A673 (cell line): ENCODE results near the gene KCNQ1. TPM values are rescaled to one million over a fixed set of nuclear protein-coding genes. Genes with fewer than 3 reads are reported as not detected.

Experiments
- BruUV-seq: library from RNA; stranded (reverse); fragments of 400-500 nt; replicated peaks from 2 replicates; lab custom pipeline; 2021; lab: Mats Ljungman, UMichigan
- CTCF ChIA-PET: fragments of 300-600 bp; sonication (Branson Sonifier 250); formaldehyde crosslinking; loops from one replicate; lab custom pipeline; 2022; ENCODE audit warnings: antibody characterized with exemption; lab: Charles Lee
- POLR2A ChIA-PET: fragments of 300-600 bp; sonication (Branson Sonifier 250); formaldehyde crosslinking; loops from one replicate; lab custom pipeline; 2022; ENCODE audit warnings: antibody characterized with exemption; ENCODE audit not compliant: low non-redundant PET; lab: Charles Lee
- DNase-seq: peaks from one replicate; pipeline ENCODE4 v3.0.0-alpha.2; 2015; ENCODE audit warnings: low spot score
- H3K27ac ChIP-seq: fragments of 200-600 bp; sonication (generic); 2 replicates; pipeline ENCODE4 v1.5.1; 2016; ENCODE audit warnings: mixed run types, low read depth, mild to moderate bottlenecking, mixed read lengths, antibody characterized with exemption, low read length; ENCODE audit not compliant: poor library complexity, severe bottlenecking
- H3K27me3 ChIP-seq: fragments of 200-600 bp; sonication (generic); replicated peaks from 2 replicates; pipeline ENCODE4 v1.6.1; 2017; ENCODE audit warnings: mixed run types, low read depth, mild to moderate bottlenecking, mixed read lengths, antibody characterized with exemption, low read length; ENCODE audit not compliant: insufficient read depth, poor library complexity
- H3K36me3 ChIP-seq: fragments of 200-600 bp; sonication (generic); 2 replicates; pipeline ENCODE4 v1.6.1; 2016; ENCODE audit warnings: mixed run types, mild to moderate bottlenecking, mixed read lengths, antibody characterized with exemption, low read length; ENCODE audit not compliant: insufficient read depth, poor library complexity, severe bottlenecking
- H3K4me1 ChIP-seq: fragments of 200-600 bp; sonication (generic); 2 replicates; pipeline ENCODE4 v1.6.1; 2017; ENCODE audit warnings: mixed run types, mild to moderate bottlenecking, mixed read lengths, antibody characterized with exemption, low read length; ENCODE audit not compliant: insufficient read depth, poor library complexity, severe bottlenecking
- H3K4me3 ChIP-seq: fragments of 200-600 bp; sonication (generic); 2 replicates; pipeline ENCODE4 v1.5.1; 2016; ENCODE audit warnings: low read depth, mixed run types, mild to moderate bottlenecking, mixed read lengths, low read length; ENCODE audit not compliant: poor library complexity, severe bottlenecking
- H3K9me3 ChIP-seq: fragments of 200-600 bp; sonication (generic); 2 replicates; pipeline ENCODE4 v1.6.1; 2016; ENCODE audit warnings: mixed run types, low read depth, mild to moderate bottlenecking, mixed read lengths, antibody characterized with exemption, low read length; ENCODE audit not compliant: poor library complexity, severe bottlenecking
- EZH2 ChIP-seq: fragments of 200-600 bp; sonication (generic); IDR thresholded peaks from 2 replicates; pipeline ENCODE4 v1.6.1; 2017; ENCODE audit warnings: borderline replicate concordance, low read depth, mild to moderate bottlenecking, mixed read lengths, antibody characterized with exemption, low read length; ENCODE audit not compliant: poor library complexity, severe bottlenecking
- intact Hi-C: fragments of 100-400 bp; cut with micrococcal nuclease; formaldehyde crosslinking; loops from one replicate; pipeline ENCODE4 v1.10.0; 2022; ENCODE audit not compliant: unreplicated experiment
- total RNA-seq: library from RNA; stranded (reverse); gene quantifications from 2 replicates; pipeline ENCODE4 v1.2.3, GENCODE V29; 2021
- TF ChIP-seq, protein P1 (sequence below): fragments of 300-800, 200-600 bp; sonication (generic); conservative IDR thresholded peaks from 2 replicates; pipeline ENCODE4 v1.5.1; 2017; ENCODE audit warnings: low read depth, mild to moderate bottlenecking, antibody characterized with exemption, low read length, moderate library complexity, mixed read lengths

Gene KCNQ1
- total RNA-seq, 1 experiment from 2014 or later: not detected

DNA sequence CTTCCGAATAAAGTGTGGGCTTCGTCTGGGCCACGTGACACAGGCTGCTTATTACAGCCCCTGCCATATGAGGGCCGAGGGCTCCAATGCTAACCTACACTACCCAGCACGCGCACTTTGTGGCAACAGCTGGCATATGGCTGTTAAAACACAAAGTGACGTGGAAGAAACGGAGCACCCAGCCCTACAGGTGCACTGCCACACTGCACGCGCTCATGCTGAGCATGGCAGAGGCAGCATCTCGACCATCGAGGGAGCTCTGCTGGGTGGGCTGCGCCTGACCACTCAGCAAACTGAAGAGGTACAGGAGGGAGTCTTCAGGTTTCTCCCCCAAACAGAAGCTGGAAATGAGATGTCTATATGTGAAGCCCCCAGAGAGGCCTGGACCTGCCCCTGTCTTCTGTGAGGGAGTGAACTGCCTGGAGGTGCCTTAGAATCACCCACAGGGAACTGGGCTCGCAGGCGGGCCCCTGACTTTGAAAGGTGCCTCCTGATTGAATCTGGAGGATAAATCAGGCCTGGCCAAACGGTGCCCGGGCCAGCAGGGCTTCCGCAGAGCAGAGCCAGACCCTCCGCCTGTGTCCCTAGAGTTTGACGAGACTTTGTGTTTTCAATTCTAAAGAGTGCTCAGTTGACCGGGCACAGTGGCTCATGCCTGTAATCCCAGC, 26.0 kb upstream of the KCNQ1 start:
- ChIA-PET CTCF (interaction anchor here (0.9 to 2.6 kb wide), 4 partner anchors 113 to 249 kb away, joined by 3 to 74 read pairs (median 3); no protein-coding TSS in a partner anchor), POLR2A (no interaction called here)
- H3K9me3 ChIP-seq: no peaks in the 10 kb centered on the region
- H3K4me3 ChIP-seq: no peak overlapping the region
- BruUV-seq: no TSS peak
- H3K36me3 ChIP-seq: no peaks in the 10 kb centered on the region
- no peak overlapping the region for H3K27ac ChIP-seq
- TF ChIP-seq EZH2: no peak
- TF ChIP-seq, protein P1, sequence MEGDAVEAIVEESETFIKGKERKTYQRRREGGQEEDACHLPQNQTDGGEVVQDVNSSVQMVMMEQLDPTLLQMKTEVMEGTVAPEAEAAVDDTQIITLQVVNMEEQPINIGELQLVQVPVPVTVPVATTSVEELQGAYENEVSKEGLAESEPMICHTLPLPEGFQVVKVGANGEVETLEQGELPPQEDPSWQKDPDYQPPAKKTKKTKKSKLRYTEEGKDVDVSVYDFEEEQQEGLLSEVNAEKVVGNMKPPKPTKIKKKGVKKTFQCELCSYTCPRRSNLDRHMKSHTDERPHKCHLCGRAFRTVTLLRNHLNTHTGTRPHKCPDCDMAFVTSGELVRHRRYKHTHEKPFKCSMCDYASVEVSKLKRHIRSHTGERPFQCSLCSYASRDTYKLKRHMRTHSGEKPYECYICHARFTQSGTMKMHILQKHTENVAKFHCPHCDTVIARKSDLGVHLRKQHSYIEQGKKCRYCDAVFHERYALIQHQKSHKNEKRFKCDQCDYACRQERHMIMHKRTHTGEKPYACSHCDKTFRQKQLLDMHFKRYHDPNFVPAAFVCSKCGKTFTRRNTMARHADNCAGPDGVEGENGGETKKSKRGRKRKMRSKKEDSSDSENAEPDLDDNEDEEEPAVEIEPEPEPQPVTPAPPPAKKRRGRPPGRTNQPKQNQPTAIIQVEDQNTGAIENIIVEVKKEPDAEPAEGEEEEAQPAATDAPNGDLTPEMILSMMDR: no peak
- intact Hi-C loops: loop anchor here (1.0 kb wide), 1 partner anchor 253 kb away; no protein-coding TSS in a partner anchor
- H3K27me3 ChIP-seq: no peaks in the 10 kb centered on the region
- H3K4me1 ChIP-seq: no peaks in the 10 kb centered on the region
- DNase-seq: no peak

DNA sequence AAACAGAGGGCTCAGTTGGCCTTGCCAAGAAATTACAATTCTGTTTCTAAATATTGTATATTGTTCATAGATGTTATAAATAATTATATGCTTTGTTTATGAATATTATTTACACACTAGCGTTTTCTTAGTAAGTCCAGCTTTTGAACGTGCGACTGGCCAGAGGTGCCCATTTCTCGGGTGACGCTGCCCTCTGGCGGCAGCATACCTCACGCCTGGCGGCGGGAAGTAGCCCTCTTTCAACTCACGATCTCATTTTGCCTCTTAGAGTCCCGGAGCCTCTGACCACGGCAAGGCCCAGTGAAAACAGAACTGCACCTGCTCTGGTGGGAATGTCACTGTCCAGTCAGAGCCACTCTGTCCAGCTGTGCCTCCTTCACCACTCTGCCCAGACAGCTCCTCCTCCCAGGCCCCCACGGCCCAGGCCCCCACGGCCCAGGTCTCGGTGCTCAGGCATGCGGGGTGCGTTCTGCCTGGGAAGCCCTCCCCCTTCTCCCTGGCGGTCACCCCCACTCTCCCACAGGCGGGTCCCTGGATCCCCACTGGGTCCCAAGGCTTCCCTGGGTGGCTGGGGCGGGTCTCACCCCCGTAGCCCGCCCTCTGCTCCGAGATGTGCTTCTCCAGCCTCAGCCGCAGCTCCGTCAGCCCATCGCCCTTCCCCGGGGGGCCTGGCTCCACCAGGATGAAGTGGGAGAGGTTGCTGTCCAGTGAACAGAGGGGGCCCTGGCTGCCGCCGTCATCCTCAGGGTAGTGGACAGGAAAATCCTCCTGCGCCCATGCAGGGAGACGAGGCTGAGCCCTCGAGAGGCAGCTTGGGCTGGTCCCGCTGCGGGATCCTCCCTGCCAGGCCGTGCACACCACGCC, 24.9 kb upstream of the KCNQ1 start:
- POLR2A ChIA-PET: no interaction called here

More for the DNA sequence above, 24.9 kb upstream of the KCNQ1 start:
- no peaks in the 10 kb centered on the region for H3K4me1 ChIP-seq
- no peaks in the 10 kb centered on the region for H3K36me3 ChIP-seq
- peak; percentile 64 for DNase-seq
- no peak overlapping the region for H3K4me3 ChIP-seq
- no peaks in the 10 kb centered on the region for H3K9me3 ChIP-seq
- intact Hi-C loops: loop anchor here (1.0 to 2.0 kb wide), 3 partner anchors 115 to 254 kb away; no protein-coding TSS in a partner anchor
- no TSS peak for BruUV-seq
- TF ChIP-seq, protein P1: peak; percentile 77
- TF ChIP-seq EZH2: no peak
- H3K27me3 ChIP-seq: no peaks in the 10 kb centered on the region
- H3K27ac ChIP-seq: no peak overlapping the region
- CTCF ChIA-PET: interaction anchor here (0.9 to 2.6 kb wide), 8 partner anchors 9 to 250 kb away, joined by 3 to 74 read pairs (median 3); partner anchors contain the start of gene TSSC4
